ENCODE results near the gene TNFRSF6B.
"Not testable (repeated sequence)": the region's sequence is repeated elsewhere in the genome, so short reads cannot be mapped to it uniquely, and the experiment has no call there.

DNA sequence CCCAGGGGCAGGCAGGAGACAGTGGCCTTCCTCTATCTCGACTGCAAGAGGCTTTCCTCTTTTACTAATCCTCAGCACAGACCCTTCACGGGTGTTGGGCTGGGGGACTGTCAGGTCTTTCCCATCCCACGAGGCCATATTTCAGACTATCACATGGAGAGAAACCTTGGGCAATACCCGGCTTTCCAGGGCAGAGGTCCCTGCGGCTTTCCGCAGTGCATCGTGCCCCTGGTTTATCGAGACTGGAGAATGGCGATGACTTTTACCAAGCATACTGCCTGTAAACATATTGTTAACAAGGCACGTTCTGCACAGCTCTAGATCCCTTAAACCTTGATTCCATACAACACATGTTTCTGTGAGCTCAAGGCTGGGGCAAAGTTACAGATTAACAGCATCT, 36.3 kb upstream of the TNFRSF6B start:
- TF ChIP-seq, protein P1, sequence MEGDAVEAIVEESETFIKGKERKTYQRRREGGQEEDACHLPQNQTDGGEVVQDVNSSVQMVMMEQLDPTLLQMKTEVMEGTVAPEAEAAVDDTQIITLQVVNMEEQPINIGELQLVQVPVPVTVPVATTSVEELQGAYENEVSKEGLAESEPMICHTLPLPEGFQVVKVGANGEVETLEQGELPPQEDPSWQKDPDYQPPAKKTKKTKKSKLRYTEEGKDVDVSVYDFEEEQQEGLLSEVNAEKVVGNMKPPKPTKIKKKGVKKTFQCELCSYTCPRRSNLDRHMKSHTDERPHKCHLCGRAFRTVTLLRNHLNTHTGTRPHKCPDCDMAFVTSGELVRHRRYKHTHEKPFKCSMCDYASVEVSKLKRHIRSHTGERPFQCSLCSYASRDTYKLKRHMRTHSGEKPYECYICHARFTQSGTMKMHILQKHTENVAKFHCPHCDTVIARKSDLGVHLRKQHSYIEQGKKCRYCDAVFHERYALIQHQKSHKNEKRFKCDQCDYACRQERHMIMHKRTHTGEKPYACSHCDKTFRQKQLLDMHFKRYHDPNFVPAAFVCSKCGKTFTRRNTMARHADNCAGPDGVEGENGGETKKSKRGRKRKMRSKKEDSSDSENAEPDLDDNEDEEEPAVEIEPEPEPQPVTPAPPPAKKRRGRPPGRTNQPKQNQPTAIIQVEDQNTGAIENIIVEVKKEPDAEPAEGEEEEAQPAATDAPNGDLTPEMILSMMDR (IDR thresholded peaks at IDR 0.05), result not testable (repeated sequence)
- not testable (repeated sequence) for TF ChIP-seq POLR2A (IDR thresholded peaks at IDR 0.05)
